GM18861 (cell line): ENCODE results near the gene MACROH2A1.
"Not testable (repeated sequence)": the region's sequence is repeated elsewhere in the genome, so short reads cannot be mapped to it uniquely, and the experiment has no call there.

ENCODE experiments used
- ATAC-seq: cut with Tn5 transposase; IDR thresholded peaks from one replicate; pipeline ENCODE4 v1.9.1; 2021; ENCODE audit not compliant: unreplicated experiment

MACROH2A1 gene

GRCh38 chr5:135379046-135379654 lies 19.9 kb downstream of the MACROH2A1 start:
- no peak for ATAC-seq

DNA sequence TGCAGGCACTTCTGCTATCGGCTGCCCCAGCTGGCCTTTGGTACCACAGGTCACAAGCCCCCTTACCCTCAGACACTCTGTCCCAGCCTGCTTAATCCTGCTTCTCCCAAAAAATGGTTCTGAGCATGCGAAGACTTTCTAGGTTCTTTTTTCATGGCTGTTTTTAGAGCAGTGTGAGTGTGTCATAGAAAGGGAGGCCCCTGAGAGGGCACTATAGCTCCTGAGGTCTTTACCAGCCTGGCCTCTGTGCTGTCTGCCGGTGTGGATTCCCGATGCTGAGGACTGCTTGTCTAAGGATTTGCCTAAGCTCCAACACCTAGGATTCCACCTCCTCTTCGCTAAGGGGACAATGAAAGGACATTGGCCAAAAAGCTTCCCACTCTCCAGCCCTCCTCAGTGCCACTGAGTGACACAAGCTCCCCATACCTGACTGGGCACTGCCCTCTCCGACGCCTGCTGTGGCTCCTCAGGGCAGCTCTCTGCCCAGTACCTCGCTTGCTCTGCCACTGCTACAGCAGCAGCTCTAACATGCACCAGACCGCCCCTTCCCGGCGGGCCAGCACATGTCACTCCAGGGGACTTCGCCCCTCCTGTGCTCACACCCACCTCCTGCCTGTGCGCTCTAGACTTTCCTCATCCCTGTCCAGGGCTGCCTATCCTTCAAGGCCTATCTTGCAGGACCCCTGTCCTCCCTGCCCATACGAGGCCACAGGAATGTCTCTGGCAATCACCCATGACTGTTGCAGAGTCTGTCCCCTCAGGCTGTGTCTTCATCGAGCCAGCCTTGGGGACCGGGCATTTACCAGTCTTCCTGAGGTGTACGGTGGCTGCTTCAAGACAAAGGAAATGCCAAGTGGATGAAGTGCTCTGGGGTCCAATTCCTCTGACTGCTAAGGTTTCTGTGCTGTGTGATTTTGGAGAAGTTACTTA lies 21.0 kb downstream of the MACROH2A1 start:
- no peak for ATAC-seq

DNA sequence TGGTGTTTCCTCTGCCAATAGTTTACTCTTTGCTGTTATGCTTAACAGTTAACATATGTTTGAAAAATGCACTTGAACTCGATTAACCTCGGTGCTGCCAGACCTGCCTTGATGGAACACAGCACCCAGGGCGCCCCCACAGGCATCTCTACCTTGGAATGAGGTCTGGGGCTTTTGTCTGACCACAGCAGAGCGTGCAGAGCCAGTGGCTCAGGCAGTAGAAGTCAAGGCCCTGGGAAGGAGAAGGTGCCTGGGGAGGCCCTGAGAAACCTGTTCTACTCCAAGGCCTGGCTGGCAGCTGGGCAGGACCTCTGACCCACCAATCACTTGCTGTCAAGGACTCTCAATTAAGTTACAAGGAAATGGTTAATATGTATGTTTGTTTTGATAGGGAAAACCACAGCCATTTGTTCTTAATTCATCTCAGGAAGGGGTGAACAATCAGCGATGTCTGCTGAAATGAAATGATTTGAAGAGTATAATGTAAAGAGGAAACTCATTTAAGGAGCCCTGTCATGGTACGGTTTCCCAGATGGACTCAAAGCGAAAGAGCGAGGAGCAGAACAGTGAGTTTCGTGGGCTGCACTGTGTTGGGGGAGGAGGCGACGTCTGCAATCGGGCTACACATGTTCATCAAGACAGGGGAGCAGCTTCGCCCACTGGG lies 21.9 kb downstream of the MACROH2A1 start:
- peak; percentile 68 for ATAC-seq

DNA sequence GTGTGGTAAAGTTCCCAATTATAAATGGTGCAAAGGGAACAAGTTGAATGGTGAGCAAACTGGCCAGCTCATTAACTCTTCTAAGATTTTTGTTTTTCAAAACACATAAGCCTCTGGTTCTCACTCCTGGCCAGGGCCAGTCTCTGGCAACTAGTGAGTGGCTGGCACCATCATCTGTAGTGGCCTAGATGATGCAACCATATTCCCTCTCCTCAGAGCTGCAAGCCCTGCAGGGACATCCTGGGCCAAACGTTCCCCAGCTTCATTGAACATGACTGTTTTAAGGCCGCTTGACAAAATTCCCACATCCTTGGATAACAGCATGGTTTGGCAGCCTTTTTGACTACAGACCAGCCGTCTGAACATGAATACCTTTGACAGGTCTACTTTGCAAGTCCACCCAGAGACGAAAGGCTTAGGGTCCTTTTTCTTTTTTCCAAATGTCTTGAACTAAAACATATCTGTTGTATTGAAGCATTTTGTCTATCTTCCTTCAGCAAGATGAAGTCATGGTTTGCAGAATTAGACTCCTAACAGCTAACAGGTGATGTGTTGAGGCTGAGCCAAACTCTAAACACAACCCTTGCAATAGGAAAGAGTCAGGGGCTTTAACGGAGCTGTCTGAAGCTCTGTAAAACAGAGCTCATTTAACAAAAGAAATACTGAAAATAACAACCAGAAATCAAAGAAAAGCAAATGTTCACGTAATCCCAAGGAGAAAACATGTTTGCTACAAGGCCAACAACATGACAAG lies 23.8 kb downstream of the MACROH2A1 start:
- no peak for ATAC-seq

DNA sequence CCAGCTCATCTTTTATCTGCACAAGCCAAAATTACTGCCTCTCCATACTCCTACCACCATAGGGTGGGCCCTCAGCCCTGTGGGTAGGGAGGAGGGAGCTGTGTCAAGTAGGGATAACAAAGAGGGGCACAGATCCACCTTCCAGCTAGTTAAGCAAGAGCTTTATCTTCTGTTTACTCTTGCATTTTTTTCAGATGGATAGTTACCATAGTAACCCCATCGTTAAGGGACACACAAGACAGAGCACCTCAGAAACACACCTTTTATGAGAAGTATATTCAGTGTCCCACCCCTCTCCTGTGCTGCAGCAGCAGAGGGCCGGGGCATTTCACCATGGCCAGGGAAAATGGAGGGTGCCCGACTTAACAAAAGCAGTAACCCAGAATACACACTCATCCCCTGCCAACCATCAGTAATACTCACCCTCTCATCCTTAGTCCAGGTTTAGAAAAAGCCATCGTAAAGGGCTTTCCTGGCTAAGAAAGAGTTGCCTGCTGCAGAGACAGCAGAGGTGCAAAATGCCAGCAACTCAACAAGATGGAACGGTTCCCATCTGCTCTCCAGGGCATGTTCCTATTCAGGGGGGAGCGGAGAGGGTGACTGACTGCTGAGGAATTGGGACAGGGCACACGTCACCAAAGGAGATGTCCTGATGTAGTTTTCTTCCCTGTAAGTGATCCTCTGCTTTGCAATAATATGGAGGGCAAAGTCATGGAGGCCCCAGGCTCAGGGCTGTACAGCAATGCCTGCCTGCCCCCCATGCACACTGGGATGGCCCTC lies 25.1 kb downstream of the MACROH2A1 start:
- ATAC-seq, result no peak

- ATAC-seq, result no peak
Observed at GRCh38 chr5:135372654-135373381, 26.2 kb downstream of the MACROH2A1 start.

DNA sequence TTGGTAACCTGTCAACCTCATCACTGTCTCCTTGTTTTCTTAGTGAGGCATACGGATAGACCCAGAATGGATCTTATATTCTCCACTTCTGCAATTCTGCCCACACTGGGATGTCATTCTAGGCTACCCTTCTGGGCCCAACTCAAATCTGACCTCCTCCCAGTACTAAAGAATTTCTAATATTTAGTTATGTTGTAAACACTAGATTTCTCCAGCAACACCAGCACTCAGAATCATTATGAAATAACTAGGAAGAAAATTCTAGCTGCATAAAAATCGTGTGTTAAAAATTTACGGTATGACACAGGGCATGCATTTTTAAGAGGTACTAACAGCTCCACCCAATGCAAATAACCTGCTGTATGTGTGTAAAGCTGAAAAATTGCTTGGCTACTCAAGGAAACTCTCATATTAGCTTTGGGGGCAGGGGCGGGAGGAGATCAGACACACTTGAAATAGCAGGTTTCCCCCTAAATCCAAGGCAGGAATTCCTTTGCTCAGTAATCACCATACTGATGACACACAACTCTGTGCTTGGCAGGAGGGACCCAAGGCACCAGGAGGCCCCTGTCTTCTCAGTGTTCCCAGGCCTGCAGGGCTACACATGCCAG lies 27.3 kb downstream of the MACROH2A1 start:
- no peak for ATAC-seq

GRCh38 chr5:135369952-135370351 lies 29.1 kb downstream of the MACROH2A1 start:
- no peak for ATAC-seq

GRCh38 chr5:135367554-135367953 lies 31.5 kb downstream of the MACROH2A1 start:
- ATAC-seq, result no peak

GRCh38 chr5:135367076-135367475 lies 32.0 kb downstream of the MACROH2A1 start:
- ATAC-seq, result no peak

DNA sequence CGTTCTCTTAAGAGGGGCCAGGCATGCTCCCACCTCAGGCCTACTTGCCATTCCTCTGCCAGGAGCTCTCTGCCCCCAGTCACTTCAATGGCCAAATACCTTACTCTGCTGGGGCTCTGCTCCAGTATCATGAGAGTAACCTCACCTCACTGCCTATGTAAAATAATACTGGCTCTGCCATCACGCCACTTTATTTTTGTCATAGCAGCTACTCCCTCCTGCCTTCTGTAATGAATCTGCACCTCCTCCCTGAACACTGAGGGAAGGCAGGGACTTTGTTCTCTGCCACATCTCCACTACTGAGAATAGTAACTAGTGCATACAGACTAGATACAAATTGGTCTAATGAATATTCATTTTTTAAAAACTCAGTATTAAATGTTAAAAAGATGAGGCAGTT lies 33.8 kb downstream of the MACROH2A1 start:
- ATAC-seq, result no peak

- ATAC-seq, result no peak
Observed at GRCh38 chr5:135364421-135365262, 34.4 kb downstream of the MACROH2A1 start.

- not testable (repeated sequence) for ATAC-seq
Observed at GRCh38 chr5:135363342-135363741, 35.7 kb downstream of the MACROH2A1 start.

DNA sequence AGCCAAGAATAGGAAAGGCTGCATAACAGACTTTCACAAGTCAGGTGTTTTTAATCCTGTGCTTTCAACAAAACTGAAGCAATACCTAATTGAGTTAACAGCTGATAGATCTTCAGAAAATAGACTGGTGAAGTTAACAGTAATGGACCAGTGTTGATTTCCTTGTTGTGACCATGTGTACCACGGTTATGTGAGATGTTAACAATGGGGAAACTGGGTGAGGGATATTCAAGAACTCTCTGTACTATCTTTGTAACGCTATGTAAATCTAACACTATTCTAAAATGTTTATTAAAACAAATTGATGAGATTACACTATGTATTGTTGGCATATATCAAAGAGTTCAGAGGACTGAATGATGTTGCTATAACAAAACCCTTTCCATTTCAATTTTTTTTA lies 36.9 kb downstream of the MACROH2A1 start:
- ATAC-seq, result no peak

DNA sequence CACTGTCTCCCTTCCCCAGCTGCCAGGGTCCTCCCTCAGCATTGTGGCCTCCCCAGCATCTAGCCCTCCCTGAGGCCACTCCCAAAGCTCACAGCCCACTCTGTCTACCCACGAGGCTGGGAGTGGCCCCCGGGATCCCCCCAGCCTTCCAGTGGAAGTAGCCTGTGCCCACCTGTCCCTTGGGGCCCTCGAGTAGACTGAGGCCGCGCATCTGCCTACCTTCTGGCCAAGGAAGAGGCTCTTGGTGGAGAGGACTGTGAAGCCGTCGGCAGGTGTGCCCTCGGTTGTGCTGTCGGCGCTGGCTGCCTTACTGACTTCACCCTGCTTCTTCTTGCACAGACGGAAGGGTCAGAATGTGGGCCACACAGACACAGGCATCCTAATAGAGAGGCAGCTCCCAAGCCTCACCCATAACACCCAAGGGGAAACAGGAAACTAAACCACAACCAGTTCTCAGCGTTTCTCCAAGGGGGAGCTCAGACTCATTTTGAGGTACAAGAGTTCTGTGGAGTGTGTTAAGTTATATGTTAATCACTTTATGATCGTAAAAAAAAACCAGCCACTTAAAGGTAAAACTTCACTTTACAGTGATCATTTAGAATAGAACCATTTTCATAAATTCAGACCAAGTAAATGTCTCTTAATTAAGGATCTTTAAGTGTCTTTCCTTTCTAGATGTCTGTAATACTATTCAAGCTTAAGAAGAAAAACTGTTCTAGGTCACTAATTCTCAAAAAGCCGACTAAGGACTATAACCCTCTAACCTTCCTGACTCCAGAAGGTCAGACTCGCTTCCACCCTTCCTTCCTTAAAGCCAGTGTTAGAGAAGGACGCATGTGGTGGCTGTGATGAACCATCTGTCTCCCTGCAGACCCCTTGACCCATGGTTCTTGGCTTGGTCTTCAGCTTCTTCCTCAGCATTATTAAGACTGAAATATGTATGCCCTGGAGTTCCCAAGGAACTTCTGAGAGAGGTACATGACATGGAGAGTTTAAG lies 38.5 kb downstream of the MACROH2A1 start:
- no peak for ATAC-seq

DNA sequence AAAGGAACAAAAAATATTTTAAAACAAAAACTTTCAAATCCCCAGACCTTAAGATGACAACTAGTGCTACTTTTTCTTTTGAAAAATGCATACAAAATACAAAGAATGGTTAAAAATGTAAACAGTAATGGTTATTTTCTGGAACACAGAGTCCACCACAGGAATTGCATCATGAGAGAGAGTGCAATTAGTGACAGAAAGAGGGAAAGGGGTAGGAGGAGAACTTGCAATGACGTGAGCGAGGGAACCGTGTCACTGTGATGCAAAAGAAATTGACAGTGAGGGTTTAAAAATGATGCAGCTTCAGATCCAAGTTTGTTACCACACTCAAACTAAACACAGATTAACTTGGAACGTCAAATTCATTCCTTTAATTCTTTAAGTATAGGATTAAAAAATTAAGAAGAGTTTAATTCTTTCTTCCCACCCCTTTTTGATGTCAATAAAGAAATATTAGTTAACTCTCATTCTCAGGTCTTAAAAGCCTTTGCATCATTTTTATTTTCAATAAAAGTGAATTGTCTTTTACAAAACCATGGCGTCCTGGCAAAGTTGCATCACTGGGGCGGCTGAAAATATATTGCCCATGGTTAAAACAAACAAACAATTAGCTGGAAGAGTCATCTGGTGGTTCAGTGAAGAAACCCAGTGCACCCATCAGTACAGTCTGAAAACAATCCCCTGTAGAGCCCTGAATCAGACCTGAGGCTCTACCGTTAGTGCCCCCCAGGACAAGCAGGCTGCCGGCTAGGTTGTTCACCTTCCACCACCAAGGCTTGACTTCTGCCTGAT lies 39.5 kb downstream of the MACROH2A1 start:
- ATAC-seq, result no peak
